A549 (cell line): ENCODE measurements around the gene PXDN.

ENCODE experiments used
- EP300 ChIP-seq, 2 experiments: fragments of >200 bp; sonication (Bioruptor Twin); formaldehyde crosslinking; IDR thresholded peaks; 2 replicates in 1 of 2; 3 replicates in 1 of 2; pipeline ENCODE4 v1.6.1; 2016 to 2017
- ESRRA ChIP-seq: fragments of 150-350 bp; IDR thresholded peaks from 2 replicates; pipeline ENCODE4 v1.6.1; 2014; ENCODE audit warnings: mild to moderate bottlenecking, low read length, borderline replicate concordance
- HDAC2 ChIP-seq: fragments of 200-600 bp; sonication (generic); IDR thresholded peaks from 2 replicates; pipeline ENCODE4 v1.6.1; 2016
- KDM1A ChIP-seq: fragments of 200-600 bp; sonication (generic); IDR thresholded peaks from 2 replicates; pipeline ENCODE4 v1.6.1; 2016; ENCODE audit warnings: low read depth, mild to moderate bottlenecking
- KDM5A ChIP-seq: fragments of 200-600 bp; sonication (generic); IDR thresholded peaks from 2 replicates; pipeline ENCODE4 v1.6.1; 2016; ENCODE audit warnings: antibody characterized with exemption, mild to moderate bottlenecking
- MYC ChIP-seq: IDR thresholded peaks from 2 replicates; pipeline ENCODE4 v1.6.1; 2012; ENCODE audit warnings: mild to moderate bottlenecking, inconsistent platforms, low read length, improper control_type of control experiment, borderline replicate concordance
- PHF8 ChIP-seq: fragments of 200-600 bp; sonication (generic); IDR thresholded peaks from 2 replicates; pipeline ENCODE4 v1.6.1; 2016; ENCODE audit warnings: low read depth, mild to moderate bottlenecking, antibody characterized with exemption, moderate library complexity, borderline replicate concordance
- POLR2A ChIP-seq: IDR thresholded peaks from 2 replicates; pipeline ENCODE4 v1.6.1; 2012; ENCODE audit warnings: mild to moderate bottlenecking, low read length
- RFX5 ChIP-seq: fragments of 450-650 bp; IDR thresholded peaks from 2 replicates; pipeline ENCODE4 v1.7.1; 2014; ENCODE audit warnings: antibody characterized with exemption, mild to moderate bottlenecking, moderate library complexity
- ZSCAN20 ChIP-seq: fragments of 250-450 bp; sonication (Bioruptor Pico); IDR thresholded peaks from 2 replicates; pipeline ENCODE4 v1.8.0; 2022; ENCODE audit warnings: mild to moderate bottlenecking, moderate library complexity
- TF ChIP-seq, protein P1 (sequence below): fragments of >200 bp; sonication (Bioruptor Twin); formaldehyde crosslinking; IDR thresholded peaks from 3 replicates; pipeline ENCODE4 v1.5.1; 2016
- TF ChIP-seq, protein P2 (sequence below): IDR thresholded peaks from 2 replicates; pipeline ENCODE4 v1.6.1; 2012

DNA sequence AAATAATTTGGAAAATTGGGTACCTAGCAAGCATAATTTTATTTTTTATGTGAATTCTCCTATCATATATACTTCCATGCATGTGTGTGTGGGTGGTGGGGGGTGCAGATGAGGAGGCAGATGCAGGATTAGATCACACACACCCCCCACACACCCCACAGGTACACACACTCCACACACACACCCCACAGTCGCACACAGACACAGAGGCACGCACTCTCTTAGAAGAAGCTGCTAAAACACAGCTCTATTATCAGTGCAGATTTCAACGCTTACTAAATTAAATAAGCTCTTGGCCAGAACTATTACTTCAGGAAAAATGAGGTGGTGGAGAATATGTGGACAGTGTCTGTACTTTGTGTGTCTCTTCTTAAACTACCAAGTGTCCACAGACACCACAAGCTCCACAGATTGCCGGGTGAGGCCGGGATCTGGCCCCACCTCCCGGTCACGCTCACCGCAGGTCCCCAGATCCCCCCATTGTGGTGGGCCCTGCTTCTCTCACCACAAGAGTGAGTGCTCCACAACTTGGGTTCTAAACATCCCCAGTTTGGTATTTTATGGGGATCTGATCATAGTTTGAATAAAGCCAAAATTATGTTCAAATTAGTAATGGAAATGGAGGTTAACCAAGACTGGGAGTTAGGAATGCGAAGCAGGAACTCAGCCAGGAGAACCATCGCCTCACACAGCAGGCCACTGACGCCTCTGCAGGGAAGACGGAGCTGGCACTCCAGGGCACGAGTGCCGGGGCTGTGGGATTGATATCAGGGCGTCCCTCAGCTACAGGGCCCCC is 102.1 kb downstream of the PXDN start:
- TF ChIP-seq, protein P1, sequence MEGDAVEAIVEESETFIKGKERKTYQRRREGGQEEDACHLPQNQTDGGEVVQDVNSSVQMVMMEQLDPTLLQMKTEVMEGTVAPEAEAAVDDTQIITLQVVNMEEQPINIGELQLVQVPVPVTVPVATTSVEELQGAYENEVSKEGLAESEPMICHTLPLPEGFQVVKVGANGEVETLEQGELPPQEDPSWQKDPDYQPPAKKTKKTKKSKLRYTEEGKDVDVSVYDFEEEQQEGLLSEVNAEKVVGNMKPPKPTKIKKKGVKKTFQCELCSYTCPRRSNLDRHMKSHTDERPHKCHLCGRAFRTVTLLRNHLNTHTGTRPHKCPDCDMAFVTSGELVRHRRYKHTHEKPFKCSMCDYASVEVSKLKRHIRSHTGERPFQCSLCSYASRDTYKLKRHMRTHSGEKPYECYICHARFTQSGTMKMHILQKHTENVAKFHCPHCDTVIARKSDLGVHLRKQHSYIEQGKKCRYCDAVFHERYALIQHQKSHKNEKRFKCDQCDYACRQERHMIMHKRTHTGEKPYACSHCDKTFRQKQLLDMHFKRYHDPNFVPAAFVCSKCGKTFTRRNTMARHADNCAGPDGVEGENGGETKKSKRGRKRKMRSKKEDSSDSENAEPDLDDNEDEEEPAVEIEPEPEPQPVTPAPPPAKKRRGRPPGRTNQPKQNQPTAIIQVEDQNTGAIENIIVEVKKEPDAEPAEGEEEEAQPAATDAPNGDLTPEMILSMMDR = no peak
- TF ChIP-seq ZSCAN20 (CRISPR knock-in tag) = no peak
- no peak for TF ChIP-seq RFX5
- no peak for TF ChIP-seq POLR2A
- no peak for TF ChIP-seq EP300 (IDR thresholded peaks at IDR 0.05)
- no peak for TF ChIP-seq PHF8
- TF ChIP-seq KDM1A = no peak
- TF ChIP-seq ESRRA = no peak
- no peak for TF ChIP-seq MYC
- TF ChIP-seq, protein P2, sequence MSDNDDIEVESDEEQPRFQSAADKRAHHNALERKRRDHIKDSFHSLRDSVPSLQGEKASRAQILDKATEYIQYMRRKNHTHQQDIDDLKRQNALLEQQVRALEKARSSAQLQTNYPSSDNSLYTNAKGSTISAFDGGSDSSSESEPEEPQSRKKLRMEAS = no peak
- TF ChIP-seq HDAC2 = no peak
- TF ChIP-seq KDM5A = no peak
